HepG2 (cell line): Measurements from ENCODE around the gene INA. TPM values are rescaled to one million over a fixed set of nuclear protein-coding genes. Genes with fewer than 3 reads are reported as not detected.
A peak's percentile ranks its signal among the peaks of the same experiment; 100 is the strongest.

ENCODE experiments used
- ARID4A ChIP-seq: sonication (generic); formaldehyde crosslinking; IDR thresholded peaks from 2 replicates; pipeline ENCODE4 v1.5.0; 2020; ENCODE audit warnings: mild to moderate bottlenecking, missing genetic modification reagents, borderline replicate concordance
- ATF6 ChIP-seq: sonication (generic); formaldehyde crosslinking; conservative IDR thresholded peaks from 2 replicates; pipeline ENCODE4 v1.4.0; 2020; ENCODE audit warnings: missing genetic modification reagents
- CEBPG ChIP-seq: IDR thresholded peaks from 2 replicates; pipeline ENCODE4 v1.6.1; 2016
- GMEB1 ChIP-seq: sonication (generic); formaldehyde crosslinking; IDR thresholded peaks from 2 replicates; pipeline ENCODE4 v1.5.1; 2020; ENCODE audit warnings: missing genetic modification reagents, mild to moderate bottlenecking, borderline replicate concordance
- HNRNPLL ChIP-seq: fragments of 200-400 bp; formaldehyde crosslinking; IDR thresholded peaks from 2 replicates; pipeline ENCODE4 v1.6.1; 2017; ENCODE audit warnings: mild to moderate bottlenecking, low read depth, low read length; ENCODE audit not compliant: poor library complexity, severe bottlenecking
- IRF1 ChIP-seq: sonication (generic); formaldehyde crosslinking; IDR thresholded peaks from 2 replicates; pipeline ENCODE4 v1.4.0; 2020; ENCODE audit warnings: low read depth, mild to moderate bottlenecking, missing genetic modification reagents
- KDM5B ChIP-seq: sonication (generic); formaldehyde crosslinking; IDR thresholded peaks from 2 replicates; pipeline ENCODE4 v1.4.0; 2020; ENCODE audit warnings: missing genetic modification reagents, mild to moderate bottlenecking, borderline replicate concordance
- MEIS1 ChIP-seq: sonication (generic); formaldehyde crosslinking; IDR thresholded peaks from 2 replicates; pipeline ENCODE4 v1.9.0; 2021; ENCODE audit warnings: mild to moderate bottlenecking, missing genetic modification reagents, moderate library complexity, borderline replicate concordance
- MZF1 ChIP-seq: sonication (generic); formaldehyde crosslinking; IDR thresholded peaks from 2 replicates; pipeline ENCODE4 v1.8.1; 2023; ENCODE audit warnings: mild to moderate bottlenecking, missing genetic modification reagents, borderline replicate concordance
- SYNCRIP ChIP-seq: fragments of 200-400 bp; formaldehyde crosslinking; IDR thresholded peaks from 2 replicates; pipeline ENCODE4 v1.6.1; 2018; ENCODE audit warnings: mild to moderate bottlenecking, low read depth, low read length; ENCODE audit not compliant: insufficient read depth
- ZC3H13 ChIP-seq: sonication (generic); formaldehyde crosslinking; IDR thresholded peaks from 2 replicates; pipeline ENCODE4 v1.8.1; 2023; ENCODE audit warnings: mild to moderate bottlenecking, missing genetic modification reagents, moderate library complexity
- ZFP36L1 ChIP-seq: sonication (generic); formaldehyde crosslinking; IDR thresholded peaks from 2 replicates; pipeline ENCODE4 v1.8.0; 2022; ENCODE audit warnings: mild to moderate bottlenecking, missing genetic modification reagents, moderate library complexity
- ZFP36L2 ChIP-seq: sonication (generic); formaldehyde crosslinking; IDR thresholded peaks from 2 replicates; pipeline ENCODE4 v1.4.0; 2020; ENCODE audit warnings: missing genetic modification reagents
- ZNF10 ChIP-seq: sonication (generic); formaldehyde crosslinking; IDR thresholded peaks from 2 replicates; pipeline ENCODE4 v1.4.0; 2020; ENCODE audit warnings: mild to moderate bottlenecking, low read depth, missing genetic modification reagents, borderline replicate concordance
- ZNF644 ChIP-seq: IDR thresholded peaks from 2 replicates; pipeline ENCODE4 v1.6.1; 2016; ENCODE audit warnings: low read depth
- ZNF674 ChIP-seq: sonication (generic); formaldehyde crosslinking; IDR thresholded peaks from 2 replicates; pipeline ENCODE4 v1.5.0; 2020; ENCODE audit warnings: low read depth, mild to moderate bottlenecking, missing genetic modification reagents
- ZNF770 ChIP-seq: sonication (generic); formaldehyde crosslinking; IDR thresholded peaks from 2 replicates; pipeline ENCODE4 v1.5.0; 2020; ENCODE audit warnings: mild to moderate bottlenecking, missing genetic modification reagents
- ZNF782 ChIP-seq: sonication (generic); formaldehyde crosslinking; IDR thresholded peaks from 2 replicates; pipeline ENCODE4 v1.4.0; 2020; ENCODE audit warnings: missing genetic modification reagents, mild to moderate bottlenecking, borderline replicate concordance
- polyA plus RNA-seq, 8 experiments: library from polyadenylated mRNA; depleted of rRNA in 3 of 8; stranded (reverse) in 7 of 8; unstranded in 1 of 8; fragments of >200 nt; fragmentation: Illumina TruSeq in 4 of 8; extraction: Trizol in 4 of 8; gene quantifications; 2 replicates each; pipeline versions ENCODE4 v1.2.1 to v1.2.3, GENCODE V29; 2011 to 2016; ENCODE audit warnings: low read depth in 4 of 8, missing spikeins in 1 of 8, mixed read lengths in 1 of 8; ENCODE audit not compliant: insufficient read depth in 1 of 8
- total RNA-seq, 5 experiments: library from RNA; depleted of rRNA; stranded (reverse); fragments of >200 nt; fragmentation: Illumina TruSeq; extraction: Trizol; gene quantifications; 2 replicates each; pipeline ENCODE4 v1.2.3, GENCODE V29; 2016; ENCODE audit warnings: low read depth in 1 of 5

INA gene
- total and polyA plus RNA-seq, 2 of the 13 experiments (the other 11 are each of a cell fraction or from before 2014, with no cell fraction given), result 0.04 to 0.13 TPM

GRCh38 chr10:103232772-103233488, 44.0 kb upstream of the INA start (continued):
- TF ChIP-seq ZC3H13 (CRISPR knock-in tag), result no peak
- no peak for TF ChIP-seq SYNCRIP
- no peak for TF ChIP-seq ZFP36L2
- TF ChIP-seq IRF1 (CRISPR knock-in tag), result no peak
- TF ChIP-seq GMEB1 (CRISPR knock-in tag), result no peak
- TF ChIP-seq ZNF10, result no peak
- no peak for TF ChIP-seq ARID4A (CRISPR knock-in tag)
- TF ChIP-seq KDM5B (CRISPR knock-in tag), result no peak
- no peak for TF ChIP-seq MEIS1 (CRISPR knock-in tag)
- TF ChIP-seq ZNF674 (CRISPR knock-in tag), result no peak
- no peak for TF ChIP-seq MZF1 (CRISPR knock-in tag)
- TF ChIP-seq ATF6, result no peak
- peak; percentile 81 for TF ChIP-seq ZNF770 (CRISPR knock-in tag)
- TF ChIP-seq CEBPG (CRISPR knock-in tag), result peak; percentile 74
- TF ChIP-seq HNRNPLL, result no peak
- TF ChIP-seq ZNF782, result no peak
- TF ChIP-seq ZFP36L1 (CRISPR knock-in tag), result no peak
- TF ChIP-seq ZNF644 (CRISPR knock-in tag), result 0 out of 2 replicates have a peak, but pooled peaks have one; percentile 10
